GM18861 (cell line): Measurements from ENCODE around the gene ACAP3.
"Not testable (repeated sequence)": the region's sequence is repeated elsewhere in the genome, so short reads cannot be mapped to it uniquely, and the experiment has no call there.

Experiments
- ATAC-seq: cut with Tn5 transposase; IDR thresholded peaks from one replicate; pipeline ENCODE4 v1.9.1; 2021; ENCODE audit not compliant: unreplicated experiment

Gene ACAP3

DNA sequence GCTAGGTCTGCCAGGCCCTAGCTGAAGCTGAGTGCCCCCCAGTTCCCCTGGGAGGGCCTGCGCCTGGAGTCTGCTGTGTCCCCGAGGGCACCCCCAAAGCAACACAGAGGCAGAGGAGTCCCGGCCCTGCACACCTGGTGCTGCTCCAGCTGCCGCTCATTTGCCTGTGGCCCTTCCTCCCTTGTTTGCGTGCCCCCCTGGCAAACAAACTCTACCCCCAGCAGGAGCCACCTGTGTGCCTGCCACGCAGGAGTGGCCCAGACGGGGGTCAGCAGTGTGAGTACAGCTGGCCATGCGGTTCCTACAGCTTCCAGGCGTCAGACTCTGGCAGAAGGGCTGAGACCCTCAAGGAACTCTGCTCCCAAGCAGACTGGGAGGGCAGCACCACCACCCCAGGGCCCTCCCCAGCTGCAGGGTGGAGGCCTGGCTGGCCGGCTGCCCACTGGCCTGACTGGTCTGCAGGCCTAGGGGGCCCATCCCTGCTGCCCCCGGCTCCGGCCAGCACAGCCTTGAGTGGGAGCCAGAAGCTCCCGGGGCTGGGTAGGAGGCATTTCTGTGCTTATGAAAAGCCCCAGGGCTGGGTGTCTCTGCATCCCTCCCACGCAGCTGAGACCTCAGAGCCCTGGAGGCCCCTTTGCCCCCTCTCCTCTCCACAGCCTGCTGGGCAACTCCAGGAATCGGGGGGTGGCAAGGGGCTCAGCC, 22.8 kb upstream of the ACAP3 start:
- no peak for ATAC-seq

DNA sequence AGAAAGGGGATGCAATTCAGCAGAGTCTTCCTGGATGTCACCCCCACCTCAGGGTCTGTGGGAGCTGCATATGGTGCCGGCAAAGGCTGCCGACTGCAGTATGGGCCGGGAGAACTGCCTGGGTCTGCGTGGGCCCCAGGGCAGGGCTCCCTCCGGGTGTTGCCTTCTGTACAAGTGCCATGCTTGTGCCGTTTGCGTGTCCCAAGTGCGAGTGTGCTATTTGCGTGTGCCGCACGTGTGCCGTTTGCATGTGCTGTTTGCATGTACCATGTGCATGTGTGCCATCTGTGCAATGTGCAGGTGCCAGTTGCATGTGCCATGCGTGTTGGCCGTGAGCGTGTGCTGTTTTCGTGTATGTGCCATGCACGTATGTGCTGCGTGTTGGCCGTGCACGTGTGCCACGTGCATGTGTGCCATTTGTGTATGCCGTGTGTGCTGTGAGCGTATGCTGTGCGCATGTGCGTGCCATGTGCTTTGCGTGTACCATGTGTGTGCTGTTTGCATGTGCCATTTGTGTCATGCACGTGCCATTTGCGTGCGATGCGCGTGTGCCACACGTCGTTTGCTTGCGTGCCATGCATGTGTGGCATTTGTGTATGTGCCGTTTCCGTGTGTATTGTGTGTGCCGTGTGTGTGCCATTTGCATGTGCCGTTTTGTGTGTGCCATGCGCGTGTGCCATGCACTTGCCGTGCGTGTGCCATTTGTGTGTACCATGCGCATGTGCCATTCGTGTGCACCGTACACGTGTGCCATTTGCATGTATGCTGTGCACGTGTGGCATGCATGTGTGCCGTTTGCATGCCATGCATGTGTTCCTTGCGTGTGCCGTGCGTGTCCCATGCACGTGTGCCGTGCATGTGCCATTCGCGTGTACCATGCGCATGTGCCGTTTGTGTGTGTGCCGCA, 21.8 kb upstream of the ACAP3 start:
- no peak for ATAC-seq

GRCh38 chr1:1328254-1328653, 20.5 kb upstream of the ACAP3 start:
- ATAC-seq = no peak

- no peak for ATAC-seq
These were observed 19.6 kb upstream of the ACAP3 start for GRCh38 chr1:1327291-1327690.

DNA sequence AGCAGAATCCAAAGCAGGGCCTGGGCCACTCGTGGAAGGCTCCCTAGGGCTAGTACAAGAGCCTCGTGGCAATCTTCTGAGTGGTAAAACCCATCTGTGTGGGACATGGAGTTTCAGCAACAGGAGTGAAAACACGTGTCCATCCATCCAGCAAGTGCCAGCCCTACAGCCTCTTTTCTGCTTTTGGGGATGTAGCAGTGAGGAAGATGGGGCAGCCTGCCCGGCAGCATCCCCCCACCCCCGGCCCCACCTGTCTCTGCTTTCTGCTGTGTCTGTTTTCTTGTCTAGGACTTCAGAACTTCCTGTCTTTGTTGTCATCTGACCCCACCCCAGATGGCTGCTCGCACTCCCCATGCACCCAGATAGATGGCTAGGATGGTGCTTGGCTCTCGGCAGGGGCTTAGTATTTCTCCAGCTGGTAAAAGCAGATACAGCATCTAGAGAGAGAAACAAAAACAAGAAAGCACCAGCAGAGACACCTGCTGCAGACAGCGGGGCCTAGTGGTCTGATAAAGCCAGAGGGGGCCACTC, 18.4 kb upstream of the ACAP3 start:
- ATAC-seq = no peak

- no peak for ATAC-seq
These were observed 17.8 kb upstream of the ACAP3 start for GRCh38 chr1:1325288-1326074.

- ATAC-seq = peak; percentile 61
These were observed 17.0 kb upstream of the ACAP3 start, which contains the start of the genes CPTP and INTS11 for GRCh38 chr1:1324524-1325287. TSS of gene CPTP (plus strand) at chr1:1324802. CDS start at chr1:1326911, 2,109 bp downstream. TSS of gene INTS11 (minus strand) at chr1:1324660. CDS start at chr1:1324608, 52 bp downstream.

- ATAC-seq = peak; percentile 10
These were observed 16.4 kb upstream of the ACAP3 start for GRCh38 chr1:1324084-1324523.

- ATAC-seq = no peak
These were observed 15.2 kb upstream of the ACAP3 start for GRCh38 chr1:1322952-1323351.

- ATAC-seq = no peak
These were observed 14.7 kb upstream of the ACAP3 start for GRCh38 chr1:1322418-1322817.

- no peak for ATAC-seq
These were observed 13.7 kb upstream of the ACAP3 start for GRCh38 chr1:1321477-1321876.

DNA sequence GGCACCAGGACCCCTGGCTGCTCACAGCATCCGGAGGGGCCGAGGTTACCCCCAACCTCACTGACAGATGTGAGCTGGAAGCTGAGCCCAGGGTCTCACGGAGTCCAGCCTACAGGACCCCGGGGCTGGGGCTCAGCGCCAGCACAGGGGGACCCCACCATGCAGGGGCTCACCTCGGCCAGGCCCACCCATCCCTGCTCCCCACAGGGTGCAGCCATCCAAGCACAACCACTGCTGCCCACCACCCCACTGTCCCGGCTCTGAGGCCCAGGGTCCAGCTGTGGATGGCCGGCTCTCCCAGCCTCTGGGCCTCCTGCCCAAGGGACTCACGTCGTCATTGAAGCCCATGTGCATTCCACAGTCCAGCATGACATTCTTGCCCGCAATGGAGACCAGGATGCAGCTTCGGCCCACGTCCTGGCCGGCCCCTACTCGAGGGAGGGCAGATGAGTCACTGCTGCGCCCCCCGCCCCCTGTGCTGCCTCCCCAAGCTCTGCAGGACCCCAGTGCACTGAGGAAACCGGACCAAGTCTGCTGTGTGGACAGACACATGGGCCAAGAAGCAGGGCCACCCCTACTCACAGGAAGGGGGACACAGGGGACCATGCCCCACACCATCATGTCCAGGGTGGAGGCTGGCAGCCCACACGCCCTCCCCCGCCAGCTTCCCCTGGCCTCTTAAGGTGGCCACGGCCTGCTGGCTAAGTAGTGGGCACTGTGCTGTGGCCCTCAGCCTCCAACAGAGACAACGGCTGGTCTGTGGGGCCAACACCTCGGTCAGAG, 13.1 kb upstream of the ACAP3 start:
- no peak for ATAC-seq

DNA sequence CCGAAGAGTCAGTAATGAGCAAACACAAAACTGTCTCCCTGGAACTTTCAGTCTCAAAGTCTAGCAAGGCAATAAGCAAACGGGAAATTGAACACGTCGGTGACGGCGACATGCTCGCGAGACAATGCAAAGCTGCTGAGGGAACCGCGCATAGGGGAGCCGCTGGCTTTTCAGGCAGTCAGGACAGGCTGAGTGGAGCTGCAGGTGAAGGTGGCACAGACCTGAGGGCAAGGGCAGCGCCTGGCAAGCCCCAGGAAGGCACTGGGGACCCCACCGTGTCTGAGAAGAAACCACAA, 11.9 kb upstream of the ACAP3 start:
- ATAC-seq = no peak

DNA sequence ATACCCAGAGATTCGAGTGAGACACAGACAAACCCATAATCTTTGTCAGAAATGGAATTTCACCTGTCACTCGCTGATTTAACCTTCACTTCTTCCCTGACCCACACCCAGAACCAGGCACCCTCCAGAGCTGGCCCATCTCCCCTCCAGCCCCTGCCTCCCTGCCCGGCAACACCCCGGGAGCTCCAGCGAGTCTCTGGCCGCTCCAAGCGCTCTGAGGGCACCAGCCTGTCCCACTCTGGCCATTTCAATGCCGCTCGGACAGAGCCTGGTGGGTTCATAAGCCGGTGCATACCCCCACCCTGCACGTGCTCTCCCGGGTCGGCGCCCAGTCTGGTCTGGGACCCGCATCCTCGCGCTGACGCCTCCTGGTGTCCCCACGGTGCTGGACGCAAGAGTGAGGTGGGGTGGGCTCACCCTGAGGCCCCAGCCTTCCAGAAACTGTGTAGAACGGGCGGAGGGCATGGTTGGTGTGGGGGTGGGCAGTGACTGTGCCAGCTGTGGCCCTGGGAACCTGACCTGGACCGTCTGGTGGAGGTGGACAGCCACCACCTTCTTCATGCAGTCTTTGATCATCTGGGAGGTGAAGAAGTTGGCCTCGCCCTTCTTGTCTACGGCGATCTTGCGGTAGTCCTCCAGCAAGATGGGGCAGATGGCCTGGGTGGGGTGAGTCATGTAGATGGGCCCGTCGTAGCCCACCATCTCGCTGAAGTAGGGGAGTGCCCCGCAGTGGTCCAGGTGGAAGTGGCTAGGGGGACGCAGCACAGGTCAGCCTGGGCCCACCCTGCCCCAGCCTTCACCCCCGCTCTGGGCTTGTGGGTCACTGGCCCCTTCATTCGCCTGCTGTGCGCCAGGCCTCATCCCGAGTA, 11.3 kb upstream of the ACAP3 start:
- no peak for ATAC-seq

- ATAC-seq = no peak
These were observed 10.5 kb upstream of the ACAP3 start for GRCh38 chr1:1318131-1318652.

DNA sequence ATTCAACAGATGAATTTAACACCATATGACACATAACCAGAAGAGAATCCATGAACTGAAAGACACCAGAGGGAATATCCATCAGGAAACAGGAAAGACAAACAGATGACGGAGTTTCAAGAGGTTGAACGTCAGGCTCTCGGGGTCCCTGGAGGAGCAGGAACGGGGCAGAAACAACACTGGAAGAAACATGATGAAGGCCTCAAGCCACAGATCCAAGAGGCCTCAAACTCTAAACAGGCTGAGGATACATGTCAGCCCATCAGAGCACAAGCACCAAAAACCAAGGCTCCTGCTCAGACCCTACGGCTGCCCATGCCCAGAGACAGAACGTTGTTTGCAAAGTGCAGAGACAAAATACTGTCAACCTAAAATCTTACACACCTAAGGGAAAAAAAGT, 9.7 kb upstream of the ACAP3 start:
- no peak for ATAC-seq

- ATAC-seq = not testable (repeated sequence)
These were observed 8.5 kb upstream of the ACAP3 start for GRCh38 chr1:1316199-1316598.

GRCh38 chr1:1315435-1315954, 7.8 kb upstream of the ACAP3 start:
- ATAC-seq = no peak
